Measurements from ENCODE around the gene RNF223.
"Not testable (repeated sequence)": the region's sequence is repeated elsewhere in the genome, so short reads cannot be mapped to it uniquely, and the experiment has no call there.

- not testable (repeated sequence) for TF ChIP-seq CTCF (IDR thresholded peaks at IDR 0.05; ENCODE audit: low read length); EZH2 (IDR thresholded peaks at IDR 0.05; ENCODE audit: borderline replicate concordance, low read length)
Observed at GRCh38 chr1:1104152-1104551, 30.0 kb upstream of the RNF223 start.

All from OCI-LY1 (cell line).